SU-DHL-6 (cell line): ENCODE measurements around the gene TNIK.

Experiments used
- H2AFZ ChIP-seq: fragments of 200-600 bp; sonication (generic); 2 replicates; pipeline ENCODE4 v1.6.1; 2014; ENCODE audit warnings: low read depth, mild to moderate bottlenecking, moderate library complexity, mixed read lengths, antibody characterized with exemption, low read length; ENCODE audit not compliant: severe bottlenecking
- H3F3A ChIP-seq: fragments of 200-600 bp; shearing (Covaris generic); 2 replicates; pipeline ENCODE4 v1.6.0; 2016; ENCODE audit warnings: antibody characterized with exemption, mild to moderate bottlenecking; ENCODE audit not compliant: insufficient read depth
- H3K27ac ChIP-seq: fragments of 200-600 bp; sonication (generic); 2 replicates; pipeline ENCODE4 v1.5.1; 2016; ENCODE audit warnings: low read depth, mild to moderate bottlenecking, low read length, moderate library complexity, mixed read lengths
- H3K27me3 ChIP-seq: fragments of 200-600 bp; sonication (generic), shearing (Covaris generic); 2 replicates; pipeline ENCODE4 v1.6.0; 2014; ENCODE audit warnings: mild to moderate bottlenecking, low read length
- H3K36me3 ChIP-seq: fragments of 200-600 bp; sonication (generic); 2 replicates; pipeline ENCODE4 v1.6.1; 2014; ENCODE audit warnings: mild to moderate bottlenecking, low read length, mixed read lengths
- H3K4me2 ChIP-seq: fragments of 300-600, 200-600 bp; shearing (Covaris generic), sonication (generic); 2 replicates; pipeline ENCODE4 v1.6.0; 2014; ENCODE audit warnings: low read length, low read depth, mild to moderate bottlenecking; ENCODE audit not compliant: poor library complexity, severe bottlenecking
- H3K4me3 ChIP-seq: fragments of 200-600 bp; sonication (generic); 2 replicates; pipeline ENCODE4 v1.5.1; 2014; ENCODE audit warnings: antibody characterized with exemption, low read length, mild to moderate bottlenecking, mixed read lengths; ENCODE audit not compliant: insufficient read depth, poor library complexity, severe bottlenecking
- H3K79me2 ChIP-seq: fragments of 200-600 bp; sonication (generic); 2 replicates; pipeline ENCODE4 v1.6.1; 2014; ENCODE audit warnings: mild to moderate bottlenecking, low read length, moderate library complexity; ENCODE audit not compliant: insufficient read depth
- H3K9ac ChIP-seq: fragments of 200-600 bp; sonication (generic); 2 replicates; pipeline ENCODE4 v1.7.0; 2014; ENCODE audit warnings: mild to moderate bottlenecking, low read length
- H3K9me2 ChIP-seq: fragments of 200-600 bp; sonication (generic); replicated peaks from 2 replicates; pipeline ENCODE4 v1.6.1; 2014; ENCODE audit warnings: low read length; ENCODE audit not compliant: insufficient read depth
- H3K9me3 ChIP-seq: fragments of 200-600 bp; sonication (generic); 2 replicates; pipeline ENCODE4 v1.6.1; 2014; ENCODE audit warnings: low read length, mixed read lengths; ENCODE audit not compliant: insufficient read depth
- H4K20me1 ChIP-seq: fragments of 200-600 bp; sonication (generic); 2 replicates; pipeline ENCODE4 v1.6.1; 2014; ENCODE audit warnings: low read depth, mild to moderate bottlenecking, antibody characterized with exemption, low read length, moderate library complexity, mixed read lengths
- EZH2phosphoT487 ChIP-seq: fragments of 200-600 bp; sonication (generic), shearing (Covaris generic); conservative IDR thresholded peaks from 2 replicates; pipeline ENCODE4 v1.6.1; 2018; ENCODE audit warnings: mild to moderate bottlenecking, antibody characterized with exemption, low read length, moderate library complexity, mixed read lengths
- TF ChIP-seq, protein P1 (sequence below): fragments of 200-600 bp; sonication (generic); IDR thresholded peaks from one replicate; pipeline ENCODE4 v1.5.1; 2017; ENCODE audit warnings: antibody characterized with exemption, mild to moderate bottlenecking, low read length, moderate library complexity; ENCODE audit not compliant: insufficient read depth, poor library complexity, severe bottlenecking

The TNIK gene

DNA sequence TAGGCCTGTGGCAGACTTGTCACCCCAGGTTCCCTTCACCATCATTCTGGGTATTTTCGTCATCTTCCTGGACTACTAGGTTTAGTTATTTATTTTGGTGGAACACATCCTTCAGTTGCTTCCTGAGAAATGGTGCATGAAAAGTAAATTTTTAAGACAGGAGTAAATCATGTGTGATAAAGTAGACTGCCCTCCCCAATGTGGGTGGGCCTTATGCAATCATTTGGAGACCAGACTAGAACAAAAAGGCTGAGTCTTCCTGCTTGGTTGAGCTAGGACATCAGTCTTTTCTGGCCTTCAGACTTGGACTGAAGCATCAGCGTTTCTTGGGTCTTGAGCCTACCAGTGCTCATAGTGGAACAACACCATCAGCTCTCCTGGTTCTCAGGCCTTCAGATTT lies 382.9 kb downstream of the TNIK start:
- H3K79me2 ChIP-seq = no peaks in the 10 kb centered on the region
- no peaks in the 10 kb centered on the region for H3F3A ChIP-seq
- no peaks in the 10 kb centered on the region for H4K20me1 ChIP-seq
- no peak overlapping the region for H3K27ac ChIP-seq
- H3K27me3 ChIP-seq = no peaks in the 10 kb centered on the region
- TF ChIP-seq EZH2phosphoT487 = no peak
- TF ChIP-seq, protein P1, sequence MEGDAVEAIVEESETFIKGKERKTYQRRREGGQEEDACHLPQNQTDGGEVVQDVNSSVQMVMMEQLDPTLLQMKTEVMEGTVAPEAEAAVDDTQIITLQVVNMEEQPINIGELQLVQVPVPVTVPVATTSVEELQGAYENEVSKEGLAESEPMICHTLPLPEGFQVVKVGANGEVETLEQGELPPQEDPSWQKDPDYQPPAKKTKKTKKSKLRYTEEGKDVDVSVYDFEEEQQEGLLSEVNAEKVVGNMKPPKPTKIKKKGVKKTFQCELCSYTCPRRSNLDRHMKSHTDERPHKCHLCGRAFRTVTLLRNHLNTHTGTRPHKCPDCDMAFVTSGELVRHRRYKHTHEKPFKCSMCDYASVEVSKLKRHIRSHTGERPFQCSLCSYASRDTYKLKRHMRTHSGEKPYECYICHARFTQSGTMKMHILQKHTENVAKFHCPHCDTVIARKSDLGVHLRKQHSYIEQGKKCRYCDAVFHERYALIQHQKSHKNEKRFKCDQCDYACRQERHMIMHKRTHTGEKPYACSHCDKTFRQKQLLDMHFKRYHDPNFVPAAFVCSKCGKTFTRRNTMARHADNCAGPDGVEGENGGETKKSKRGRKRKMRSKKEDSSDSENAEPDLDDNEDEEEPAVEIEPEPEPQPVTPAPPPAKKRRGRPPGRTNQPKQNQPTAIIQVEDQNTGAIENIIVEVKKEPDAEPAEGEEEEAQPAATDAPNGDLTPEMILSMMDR = no peak
- H3K9me2 ChIP-seq = no peaks in the 10 kb centered on the region
- H2AFZ ChIP-seq = no peak overlapping the region
- no peak overlapping the region for H3K4me3 ChIP-seq
- no peaks in the 10 kb centered on the region for H3K36me3 ChIP-seq
- no peak overlapping the region for H3K9ac ChIP-seq
- H3K9me3 ChIP-seq = no peaks in the 10 kb centered on the region
- H3K4me2 ChIP-seq = no peak overlapping the region

DNA sequence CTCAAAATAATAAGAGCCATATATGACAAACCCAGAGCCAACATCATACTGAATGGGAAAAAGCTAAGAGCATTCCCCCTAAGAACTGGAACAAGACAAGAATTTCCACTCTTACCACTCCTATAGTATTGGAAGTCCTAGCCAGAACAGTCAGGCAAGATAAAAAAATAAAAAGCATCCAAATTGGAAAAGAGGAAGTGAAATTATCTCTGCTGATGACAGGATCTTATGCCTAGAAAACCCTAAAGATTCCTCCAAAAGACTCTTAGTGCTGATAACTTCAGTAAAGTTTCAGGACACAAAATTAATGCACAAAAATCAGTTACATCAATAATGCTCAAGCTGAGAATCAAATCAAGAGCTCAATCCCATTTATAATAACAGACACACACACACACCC lies 387.8 kb downstream of the TNIK start:
- no peak overlapping the region for H3K27ac ChIP-seq
- H3K36me3 ChIP-seq = no peaks in the 10 kb centered on the region
- no peak overlapping the region for H3K9ac ChIP-seq
- H4K20me1 ChIP-seq = no peaks in the 10 kb centered on the region
- H3K79me2 ChIP-seq = no peaks in the 10 kb centered on the region
- no peak overlapping the region for H3K4me3 ChIP-seq
- H3K27me3 ChIP-seq = no peaks in the 10 kb centered on the region
- H3K4me2 ChIP-seq = no peak overlapping the region
- H3K9me2 ChIP-seq = no peaks in the 10 kb centered on the region
- H3K9me3 ChIP-seq = no peaks in the 10 kb centered on the region
- no peak overlapping the region for H2AFZ ChIP-seq
- no peaks in the 10 kb centered on the region for H3F3A ChIP-seq
- TF ChIP-seq, protein P1 = no peak
- no peak for TF ChIP-seq EZH2phosphoT487

DNA sequence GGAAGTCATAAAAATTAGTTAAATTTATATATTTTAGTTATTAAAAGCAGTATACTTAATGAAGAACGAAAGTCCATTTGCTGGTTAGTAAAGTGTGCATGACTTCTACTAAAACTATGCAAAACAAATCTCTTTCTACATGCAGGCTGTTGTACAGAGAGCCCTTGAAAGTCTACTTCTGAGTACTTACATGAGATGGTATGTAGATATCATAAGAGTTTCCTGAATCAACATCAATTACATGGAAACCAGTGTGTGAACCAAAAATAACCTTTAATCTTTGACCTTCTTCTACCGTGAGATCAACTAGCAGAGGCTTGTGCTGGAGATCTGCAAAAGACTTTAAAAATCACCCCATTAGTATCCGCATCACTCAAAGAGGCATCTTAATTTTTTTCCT lies 391.5 kb downstream of the TNIK start:
- Histone ChIP-seq H3K9ac (no peak overlapping the region), H3K27ac (no peak overlapping the region), H2AFZ (no peak overlapping the region), H3K27me3 (no peaks in the 10 kb centered on the region), H3K79me2 (no peaks in the 10 kb centered on the region), H3K9me2 (no peaks in the 10 kb centered on the region), H3K36me3 (no peaks in the 10 kb centered on the region), H3K9me3 (no peaks in the 10 kb centered on the region), H3K4me3 (no peak overlapping the region), H3K4me2 (no peak overlapping the region), H4K20me1 (no peaks in the 10 kb centered on the region), H3F3A (no peaks in the 10 kb centered on the region)
- TF ChIP-seq, protein P1 = no peak
- TF ChIP-seq EZH2phosphoT487 = no peak

DNA sequence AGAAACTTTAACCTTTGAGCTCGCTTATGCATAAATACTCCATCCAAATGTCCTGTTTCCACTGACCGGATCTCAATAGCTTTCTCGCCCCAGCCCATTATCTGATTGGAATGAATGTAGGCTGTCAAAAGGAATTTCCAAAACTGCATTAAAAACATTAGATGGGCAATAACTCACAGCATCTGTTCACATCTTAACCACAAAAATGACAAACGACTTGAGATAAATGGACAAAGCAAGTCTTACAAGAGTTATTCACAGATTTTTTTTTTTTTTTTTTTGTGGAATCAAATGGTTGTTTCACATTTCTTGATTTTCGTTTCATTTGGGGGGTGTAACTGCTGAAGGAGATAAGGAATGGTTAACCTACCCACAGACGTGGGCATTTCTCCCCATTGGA lies 394.0 kb downstream of the TNIK start:
- Histone ChIP-seq H3K9me3 (no peaks in the 10 kb centered on the region), H3K27me3 (no peaks in the 10 kb centered on the region), H3K79me2 (no peaks in the 10 kb centered on the region), H4K20me1 (no peaks in the 10 kb centered on the region), H3K27ac (no peak overlapping the region), H2AFZ (no peak overlapping the region), H3K36me3 (no peaks in the 10 kb centered on the region), H3K4me3 (no peak overlapping the region), H3K9ac (no peak overlapping the region), H3K9me2 (no peaks in the 10 kb centered on the region), H3K4me2 (no peak overlapping the region), H3F3A (no peaks in the 10 kb centered on the region)
- TF ChIP-seq EZH2phosphoT487 = no peak
- TF ChIP-seq, protein P1 = no peak
